Astrocyte of the cerebellum (primary cell): ENCODE data around the gene DIP2C.
A peak's percentile ranks its signal among the peaks of the same experiment; 100 is the strongest.

Experiments
- DNase-seq: peaks from one replicate; pipeline ENCODE4 v3.0.0-alpha.2; 2011; ENCODE audit warnings: low read depth
- H3K4me3 ChIP-seq: 2 replicates; pipeline ENCODE4 v1.5.1; 2011; ENCODE audit warnings: mild to moderate bottlenecking, low read depth, low read length, moderate library complexity
- CTCF ChIP-seq: IDR thresholded peaks from 2 replicates; pipeline ENCODE4 v1.5.1; 2012; ENCODE audit warnings: low read length, low read depth, moderate library complexity, mild to moderate bottlenecking; ENCODE audit errors: missing control alignments
- in situ Hi-C: cut with HindIII; loops from 2 replicates; pipeline ENCODE4 v1.10.0; 2017; ENCODE audit warnings: low sequenced_read_pairs

Gene DIP2C

GRCh38 chr10:504806-505205 is 184.7 kb downstream of the DIP2C start:
- H3K4me3 ChIP-seq: no peak overlapping the region
- TF ChIP-seq CTCF: no peak
- in situ Hi-C loops: loop anchor here (5.0 kb wide), 1 partner anchor 312 kb away; no protein-coding TSS in a partner anchor
- DNase-seq: no peak

GRCh38 chr10:504121-504611 is 185.3 kb downstream of the DIP2C start:
- no peak overlapping the region for H3K4me3 ChIP-seq
- in situ Hi-C loops: no loop called here
- no peak for DNase-seq
- TF ChIP-seq CTCF: no peak

GRCh38 chr10:501596-501995 is 187.9 kb downstream of the DIP2C start:
- H3K4me3 ChIP-seq: no peak overlapping the region
- no peak for TF ChIP-seq CTCF
- no peak for DNase-seq
- in situ Hi-C loops: no loop called here

- no peak for TF ChIP-seq CTCF
- peak; percentile 37 for DNase-seq
- no peak overlapping the region for H3K4me3 ChIP-seq
- in situ Hi-C loops: no loop called here
These were observed 188.6 kb downstream of the DIP2C start for GRCh38 chr10:500876-501275.

GRCh38 chr10:499991-500390 is 189.5 kb downstream of the DIP2C start:
- in situ Hi-C loops: no loop called here
- DNase-seq: no peak
- no peak for TF ChIP-seq CTCF
- H3K4me3 ChIP-seq: no peak overlapping the region

- DNase-seq: no peak
- TF ChIP-seq CTCF: no peak
- no peak overlapping the region for H3K4me3 ChIP-seq
- in situ Hi-C loops: no loop called here
These were observed 190.6 kb downstream of the DIP2C start for GRCh38 chr10:498760-499435.
